Keratinocyte (primary cell): ENCODE data around the gene WDR3. TPM values are rescaled to one million over a fixed set of nuclear protein-coding genes. Genes with fewer than 3 reads are reported as not detected.

ENCODE experiments used
- DNase-seq: peaks from one replicate; pipeline ENCODE4 v3.0.0-alpha.2; 2011; ENCODE audit warnings: low read depth, missing footprints, low spot score
- FAIRE-seq: peaks from 2 replicates; lab custom pipeline; 2011; peaks lifted over from hg19 to GRCh38; lab: Jason Lieb, UNC
- H2AFZ ChIP-seq: 2 replicates; pipeline ENCODE4 v1.6.0; 2012; ENCODE audit warnings: low read length, control low read depth, inconsistent platforms; ENCODE audit not compliant: control insufficient read depth
- H3K27ac ChIP-seq: 2 replicates; pipeline ENCODE4 v1.5.1; 2011; ENCODE audit warnings: low read length; ENCODE audit not compliant: control insufficient read depth, insufficient read depth
- H3K27me3 ChIP-seq: 3 replicates; pipeline ENCODE4 v1.6.0; 2011; ENCODE audit warnings: low read length; ENCODE audit not compliant: control insufficient read depth, insufficient read depth; ENCODE audit errors: extremely low read depth
- H3K36me3 ChIP-seq, 2 experiments: 2 replicates in 1 of 2; 3 replicates in 1 of 2; pipeline ENCODE4 v1.5.1; 2011; ENCODE audit warnings: low read length in 2 of 2, mild to moderate bottlenecking in 1 of 2; ENCODE audit not compliant: control insufficient read depth in 2 of 2, insufficient read depth in 2 of 2; ENCODE audit errors: extremely low read depth in 1 of 2
- H3K4me1 ChIP-seq: 3 replicates; pipeline ENCODE4 v1.5.1; 2011; ENCODE audit warnings: low read length; ENCODE audit not compliant: control insufficient read depth, insufficient read depth; ENCODE audit errors: extremely low read depth
- H3K4me2 ChIP-seq: 3 replicates; pipeline ENCODE4 v1.6.0; 2011; ENCODE audit warnings: low read depth, low read length; ENCODE audit not compliant: control insufficient read depth, insufficient read depth; ENCODE audit errors: extremely low read depth
- H3K4me3 ChIP-seq, 3 experiments: fragments of 200-600 bp in 1 of 3; sonication (generic) in 1 of 3; 2 replicates in 2 of 3; 3 replicates in 1 of 3; pipeline ENCODE4 v1.5.1; 2011 to 2016; ENCODE audit warnings: low read length in 3 of 3, mild to moderate bottlenecking in 3 of 3, control low read depth in 2 of 3, inconsistent platforms in 1 of 3, low read depth in 1 of 3, mixed read lengths in 1 of 3, mixed run types in 1 of 3, moderate library complexity in 1 of 3; ENCODE audit not compliant: control insufficient read depth in 2 of 3, insufficient read depth in 2 of 3; ENCODE audit errors: extremely low read depth in 1 of 3
- H3K79me2 ChIP-seq: 2 replicates; pipeline ENCODE4 v1.6.0; 2012; ENCODE audit warnings: low read length; ENCODE audit not compliant: control insufficient read depth, insufficient read depth
- H3K9ac ChIP-seq: 3 replicates; pipeline ENCODE4 v1.6.0; 2011; ENCODE audit warnings: low read length; ENCODE audit not compliant: control insufficient read depth, insufficient read depth; ENCODE audit errors: extremely low read depth
- H3K9me1 ChIP-seq: 3 replicates; pipeline ENCODE4 v1.6.0; 2011; ENCODE audit warnings: low read length; ENCODE audit not compliant: control insufficient read depth, insufficient read depth; ENCODE audit errors: extremely low read depth
- H3K9me3 ChIP-seq: 2 replicates; pipeline ENCODE4 v1.5.1; 2012; ENCODE audit warnings: low read depth, low read length; ENCODE audit not compliant: control insufficient read depth
- H4K20me1 ChIP-seq: 3 replicates; pipeline ENCODE4 v1.6.0; 2011; ENCODE audit warnings: low read length; ENCODE audit not compliant: control insufficient read depth, insufficient read depth; ENCODE audit errors: extremely low read depth
- CTCF ChIP-seq, 3 experiments: IDR thresholded peaks in 1 of 3; conservative IDR thresholded peaks in 1 of 3; optimal IDR thresholded peaks in 1 of 3; 2 replicates in 2 of 3; 3 replicates in 1 of 3; pipeline versions ENCODE3 to v1.5.1; 2011; ENCODE audit warnings: low read length in 3 of 3, mild to moderate bottlenecking in 3 of 3, moderate library complexity in 2 of 3, control low read depth in 1 of 3, inconsistent platforms in 1 of 3; ENCODE audit not compliant: insufficient read depth in 2 of 3; ENCODE audit errors: extremely low read depth in 1 of 3
- EZH2 ChIP-seq: IDR thresholded peaks from one replicate; pipeline ENCODE4 v1.6.1; 2012; ENCODE audit warnings: inconsistent platforms, mild to moderate bottlenecking, low read length, moderate library complexity
- dilution Hi-C: fragments of 300-500 bp; cut with MboI; formaldehyde crosslinking; loops from one replicate; pipeline ENCODE4 v1.7.0; 2020; ENCODE audit warnings: low sequenced_read_pairs; ENCODE audit not compliant: extremely low pct_ligation_motif_present
- polyA plus RNA-seq, 5 experiments: library from polyadenylated mRNA; depleted of rRNA in 3 of 5; stranded (reverse) in 3 of 5; stranded (forward) in 1 of 5; unstranded in 1 of 5; fragments of >200 nt; gene quantifications; 1 replicate in 1 of 5; 2 replicates in 3 of 5; 3 replicates in 1 of 5; pipeline versions ENCODE4 v1.2.1 to v1.2.3, GENCODE V29; 2011 to 2012; ENCODE audit warnings: missing spikeins in 2 of 5, low read depth in 1 of 5, low replicate concordance in 1 of 5

WDR3 gene
- polyA plus RNA-seq, 1 donor (not counting 4 experiments of a cell fraction or from before 2014, with no cell fraction given): 47.8 TPM

DNA sequence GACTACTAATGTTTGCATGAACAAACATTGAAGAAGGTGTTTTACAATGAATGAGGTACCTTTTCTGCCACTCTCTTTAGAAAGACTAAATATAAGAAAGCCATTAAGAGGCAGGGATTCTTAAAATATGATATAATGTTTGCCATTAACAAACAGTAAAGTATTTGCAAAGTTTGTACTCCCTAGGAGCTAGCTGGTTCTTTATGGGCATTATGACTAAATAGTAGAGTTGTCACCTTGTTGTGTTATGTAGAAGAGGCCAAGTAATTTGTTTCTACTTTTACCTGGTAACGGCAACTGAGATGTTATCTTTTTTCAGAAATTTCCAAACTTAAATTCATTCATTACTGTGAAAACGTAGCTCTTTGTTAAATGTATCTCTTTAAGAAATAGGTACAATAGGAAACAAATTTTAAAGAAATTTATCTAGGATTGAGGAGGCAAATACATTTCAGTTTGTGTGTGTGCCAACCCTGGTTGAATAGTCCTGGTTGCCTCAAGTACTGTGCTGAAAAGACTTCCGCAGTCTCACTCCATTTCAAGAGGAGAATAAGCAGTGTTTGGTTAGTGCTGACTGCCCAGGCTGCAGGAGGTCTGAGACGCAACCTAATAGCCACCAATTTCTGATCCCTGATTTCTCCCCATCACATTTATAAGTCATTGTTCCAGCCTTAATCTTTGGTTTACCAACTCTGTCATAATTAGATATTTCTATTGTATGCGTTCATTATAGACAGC lies 52.1 kb downstream of the WDR3 start:
- H4K20me1 ChIP-seq: no peaks in the 10 kb centered on the region
- dilution Hi-C loops: no loop called here
- H3K27me3 ChIP-seq: peaks cover 2% of the 10 kb centered on the region
- no peaks in the 10 kb centered on the region for H3K36me3 ChIP-seq
- H2AFZ ChIP-seq: no peak overlapping the region
- H3K9ac ChIP-seq: no peak overlapping the region
- no peaks in the 10 kb centered on the region for H3K9me1 ChIP-seq
- no peak overlapping the region for H3K4me2 ChIP-seq
- DNase-seq (no peak), FAIRE-seq (no peak)
- no peaks in the 10 kb centered on the region for H3K79me2 ChIP-seq
- H3K27ac ChIP-seq: no peak overlapping the region
- H3K4me1 ChIP-seq: no peaks in the 10 kb centered on the region
- TF ChIP-seq CTCF (optimal IDR thresholded peaks at IDR 0.05 in 1 of 3, IDR thresholded peaks at IDR 0.05 in 1 of 3, conservative IDR thresholded peaks at IDR 0.05 in 1 of 3; ENCODE audit: extremely low read depth in 1 of 3, insufficient read depth in 2 of 3, low read length in 3 of 3) (no peak), EZH2 (no peak)
- no peaks in the 10 kb centered on the region for H3K9me3 ChIP-seq
- no peak overlapping the region for H3K4me3 ChIP-seq

DNA sequence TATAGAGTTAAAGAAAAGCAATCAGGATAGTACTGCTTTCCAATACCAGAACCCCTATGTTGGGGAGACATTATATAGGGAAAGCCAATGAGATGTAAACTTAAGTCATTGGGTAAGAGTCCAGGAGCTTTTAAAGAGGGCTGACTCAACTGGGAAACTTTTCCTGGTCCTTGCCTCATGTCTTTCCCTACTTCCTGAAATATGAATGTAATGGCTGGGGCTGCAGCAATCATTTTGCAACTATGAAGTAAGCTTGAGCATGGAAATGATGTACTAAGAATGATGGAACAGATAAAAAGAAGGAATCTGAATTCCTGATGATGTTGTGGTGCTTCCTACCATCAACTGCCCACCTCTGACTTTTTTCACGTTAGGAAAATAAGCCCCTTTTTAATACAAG lies 55.7 kb downstream of the WDR3 start:
- Histone ChIP-seq H3K4me1 (no peaks in the 10 kb centered on the region), H3K36me3 (no peaks in the 10 kb centered on the region), H3K79me2 (no peaks in the 10 kb centered on the region), H2AFZ (no peak overlapping the region), H4K20me1 (no peaks in the 10 kb centered on the region), H3K27ac (no peak overlapping the region), H3K4me3 (no peak overlapping the region), H3K9me1 (no peaks in the 10 kb centered on the region), H3K9me3 (no peaks in the 10 kb centered on the region), H3K4me2 (no peak overlapping the region), H3K9ac (no peak overlapping the region), H3K27me3 (peaks cover 2% of the 10 kb centered on the region)
- DNase-seq (no peak), FAIRE-seq (no peak)
- TF ChIP-seq CTCF (optimal IDR thresholded peaks at IDR 0.05 in 1 of 3, IDR thresholded peaks at IDR 0.05 in 1 of 3, conservative IDR thresholded peaks at IDR 0.05 in 1 of 3; ENCODE audit: extremely low read depth in 1 of 3, insufficient read depth in 2 of 3, low read length in 3 of 3) (no peak), EZH2 (no peak)
- dilution Hi-C loops: no loop called here
